GM19452 (cell line): ENCODE data around the gene HCN2.

Source experiments
- ATAC-seq: cut with Tn5 transposase; IDR thresholded peaks from one replicate; pipeline ENCODE4 v1.9.1; 2021; ENCODE audit not compliant: unreplicated experiment

HCN2 gene

GRCh38 chr19:633786-634639, 44.3 kb downstream of the HCN2 start:
- ATAC-seq: no peak

GRCh38 chr19:634975-635652, 45.4 kb downstream of the HCN2 start:
- no peak for ATAC-seq

- ATAC-seq: no peak
Observed at GRCh38 chr19:638906-639252, 49.2 kb downstream of the HCN2 start.

- ATAC-seq: no peak
Observed at GRCh38 chr19:639253-640160, 49.8 kb downstream of the HCN2 start, which contains the start of gene FGF22. TSS of gene FGF22 (plus strand) at chr19:639879. CDS start at chr19:639926, 47 bp downstream.

GRCh38 chr19:640161-640558, 50.5 kb downstream of the HCN2 start:
- no peak for ATAC-seq

- no peak for ATAC-seq
Observed at GRCh38 chr19:640606-641189, 51.0 kb downstream of the HCN2 start.

GRCh38 chr19:641702-642101, 52.0 kb downstream of the HCN2 start:
- ATAC-seq: no peak

- ATAC-seq: no peak
Observed at GRCh38 chr19:642767-643727, 53.4 kb downstream of the HCN2 start.

GRCh38 chr19:643736-644135, 54.1 kb downstream of the HCN2 start:
- no peak for ATAC-seq

- ATAC-seq: no peak
Observed at GRCh38 chr19:644363-644762, 54.7 kb downstream of the HCN2 start.

- no peak for ATAC-seq
Observed at GRCh38 chr19:644789-645188, 55.1 kb downstream of the HCN2 start.

- ATAC-seq: no peak
Observed at GRCh38 chr19:645912-646778, 56.5 kb downstream of the HCN2 start.

- ATAC-seq: no peak
Observed at GRCh38 chr19:646779-647565, 57.3 kb downstream of the HCN2 start.

GRCh38 chr19:647566-648284, 58.0 kb downstream of the HCN2 start:
- ATAC-seq: no peak

GRCh38 chr19:648305-648704, 58.6 kb downstream of the HCN2 start:
- no peak for ATAC-seq

GRCh38 chr19:648904-649801, 59.5 kb downstream of the HCN2 start:
- no peak for ATAC-seq
